GM06990 (cell line): ENCODE data around the gene ARHGAP1.

ENCODE experiments used
- DNase-seq: peaks from one replicate; pipeline ENCODE4 v3.0.0-alpha.2; 2011; ENCODE audit not compliant: insufficient read length; ENCODE audit errors: extremely low read depth
- H3K27me3 ChIP-seq: replicated peaks from 2 replicates; pipeline ENCODE4 v1.6.0; 2011; ENCODE audit warnings: low read length; ENCODE audit not compliant: control insufficient read depth, insufficient read depth
- H3K36me3 ChIP-seq: 2 replicates; pipeline ENCODE4 v1.5.1; 2011; ENCODE audit warnings: low read length; ENCODE audit not compliant: control insufficient read depth, insufficient read depth
- H3K4me3 ChIP-seq: replicated peaks from 2 replicates; pipeline ENCODE4 v1.5.1; 2011; ENCODE audit warnings: low read depth, mild to moderate bottlenecking, control low read depth, low read length
- CTCF ChIP-seq: IDR thresholded peaks from 2 replicates; pipeline ENCODE4 v1.5.1; 2011; ENCODE audit warnings: low read length, control low read depth, mild to moderate bottlenecking, inconsistent platforms; ENCODE audit not compliant: insufficient read depth, poor library complexity, severe bottlenecking

ARHGAP1 gene

GRCh38 chr11:46677169-46677568 is 23.2 kb downstream of the ARHGAP1 start:
- Histone ChIP-seq H3K36me3 (peaks cover 32% of the 10 kb centered on the region), H3K27me3 (no peaks in the 10 kb centered on the region), H3K4me3 (no peak overlapping the region)
- no peak for TF ChIP-seq CTCF
- no peak for DNase-seq

- no peak for TF ChIP-seq CTCF
- H3K36me3 ChIP-seq: peaks cover 35% of the 10 kb centered on the region
- H3K27me3 ChIP-seq: no peaks in the 10 kb centered on the region
- no peak for DNase-seq
- no peak overlapping the region for H3K4me3 ChIP-seq
Measured at GRCh38 chr11:46676436-46677158, 23.8 kb downstream of the ARHGAP1 start.

GRCh38 chr11:46675949-46676348 is 24.5 kb downstream of the ARHGAP1 start:
- peaks cover 37% of the 10 kb centered on the region for H3K36me3 ChIP-seq

GRCh38 chr11:46675288-46675851 is 25.0 kb downstream of the ARHGAP1 start:
- Histone ChIP-seq H3K4me3 (no peak overlapping the region), H3K27me3 (no peaks in the 10 kb centered on the region), H3K36me3 (peaks cover 39% of the 10 kb centered on the region)
- no peak for DNase-seq
- no peak for TF ChIP-seq CTCF

More at GRCh38 chr11:46675949-46676348, 24.5 kb downstream of the ARHGAP1 start:
- TF ChIP-seq CTCF: no peak
- Histone ChIP-seq H3K27me3 (no peaks in the 10 kb centered on the region), H3K4me3 (no peak overlapping the region)
- no peak for DNase-seq

- Histone ChIP-seq H3K4me3 (no peak overlapping the region), H3K27me3 (no peaks in the 10 kb centered on the region), H3K36me3 (peaks cover 37% of the 10 kb centered on the region)
- no peak for DNase-seq
- no peak for TF ChIP-seq CTCF
Measured at GRCh38 chr11:46674463-46675287, 25.7 kb downstream of the ARHGAP1 start.
